NCI-H510A (cell line): ENCODE data around the gene BDNF.
A peak's percentile ranks its signal among the peaks of the same experiment; 100 is the strongest.

Source experiments
- DNase-seq: peaks from one replicate; lab custom pipeline; 2025; lab: John Stamatoyannopoulos, UW

Gene BDNF

GRCh38 chr11:27705873-27706820 is 5.9 kb upstream of the BDNF start:
- no peak for DNase-seq

GRCh38 chr11:27703481-27703880 is 3.2 kb upstream of the BDNF start:
- no peak for DNase-seq

GRCh38 chr11:27702811-27703210 is 2.6 kb upstream of the BDNF start:
- DNase-seq = no peak

GRCh38 chr11:27701355-27702105 is 1.3 kb upstream of the BDNF start:
- DNase-seq = no peak

GRCh38 chr11:27699926-27700350 is 317 bp downstream of the BDNF start:
- no peak for DNase-seq

GRCh38 chr11:27699242-27699925 is 871 bp downstream of the BDNF start:
- DNase-seq = no peak

- peak; percentile 12 for DNase-seq
These were observed 1.4 kb downstream of the BDNF start for GRCh38 chr11:27698872-27699241.

GRCh38 chr11:27697679-27698275 is 2.5 kb downstream of the BDNF start:
- no peak for DNase-seq

- DNase-seq = no peak
These were observed 3.3 kb downstream of the BDNF start for GRCh38 chr11:27696961-27697360.

- DNase-seq = no peak
These were observed 4.1 kb downstream of the BDNF start for GRCh38 chr11:27696115-27696514.

- DNase-seq = no peak
These were observed 5.3 kb downstream of the BDNF start for GRCh38 chr11:27694992-27695391.

GRCh38 chr11:27693398-27693797 is 6.9 kb downstream of the BDNF start:
- no peak for DNase-seq

- DNase-seq = no peak
These were observed 7.5 kb downstream of the BDNF start for GRCh38 chr11:27692781-27693180.

GRCh38 chr11:27688076-27688475 is 12.2 kb downstream of the BDNF start:
- no peak for DNase-seq

- no peak for DNase-seq
These were observed 18.6 kb downstream of the BDNF start for GRCh38 chr11:27681664-27682063.

- DNase-seq = no peak
These were observed 20.9 kb downstream of the BDNF start for GRCh38 chr11:27679136-27680015.

- DNase-seq = no peak
These were observed 22.0 kb downstream of the BDNF start for GRCh38 chr11:27678242-27678641.

GRCh38 chr11:27677108-27677507 is 23.1 kb downstream of the BDNF start:
- DNase-seq = no peak

- no peak for DNase-seq
These were observed 26.1 kb downstream of the BDNF start for GRCh38 chr11:27673979-27674663.

- DNase-seq = no peak
These were observed 27.3 kb downstream of the BDNF start for GRCh38 chr11:27672836-27673464.
